ENCODE measurements around the gene PILRB.
"Not testable (repeated sequence)": the region's sequence is repeated elsewhere in the genome, so short reads cannot be mapped to it uniquely, and the experiment has no call there.

- TF ChIP-seq EZH2 (IDR thresholded peaks at IDR 0.05; ENCODE audit: insufficient read depth, poor library complexity, severe bottlenecking); EZH2phosphoT487 (IDR thresholded peaks at IDR 0.05; ENCODE audit: insufficient read depth, low read depth): not testable (repeated sequence)
These were observed 32.2 kb upstream of the PILRB start for GRCh38 chr7:100325671-100326070.
